GM18858 (cell line): ENCODE measurements around the gene CORO7.

Experiments used
- ATAC-seq: cut with Tn5 transposase; IDR thresholded peaks from one replicate; pipeline ENCODE4 v1.9.1; 2021; ENCODE audit not compliant: unreplicated experiment

The CORO7 gene

GRCh38 chr16:4313563-4314531, 102.5 kb downstream of the CORO7 start:
- ATAC-seq, result no peak

GRCh38 chr16:4309833-4310266, 106.5 kb downstream of the CORO7 start:
- ATAC-seq, result no peak

GRCh38 chr16:4309102-4309832, 107.1 kb downstream of the CORO7 start:
- ATAC-seq, result no peak

GRCh38 chr16:4307215-4308037, 109.0 kb downstream of the CORO7 start:
- ATAC-seq, result peak; percentile 86

GRCh38 chr16:4306470-4307214, 109.8 kb downstream of the CORO7 start:
- no peak for ATAC-seq
